Psoas muscle (tissue), 8 donors: ENCODE data around the gene TTF2. TPM values are rescaled to one million over a fixed set of nuclear protein-coding genes. Genes with fewer than 3 reads are reported as not detected.

Source experiments
- ATAC-seq, 4 donors: fragments of 200-7000 bp; cut with Tn5 transposase; one replicate each; pipeline ENCODE4 v1.9.1; 2020; ENCODE audit warnings: moderate library complexity in 3 of 4, mild to moderate bottlenecking in 2 of 4
- DNase-seq, 2 donors: peaks; one replicate each; pipeline ENCODE4 v3.0.0-alpha.2; 2020
- H3K27ac ChIP-seq: fragments of 200-600 bp; one replicate; pipeline ENCODE4 v1.8.0; 2022
- H3K27me3 ChIP-seq, 3 donors: fragments of 200-600 bp in 1 of 3; one replicate each; pipeline versions ENCODE4 v1.6.1 to v1.8.0; 2013 to 2022; ENCODE audit warnings: low read length in 2 of 3, mild to moderate bottlenecking in 2 of 3, moderate library complexity in 1 of 3; ENCODE audit not compliant: insufficient read depth in 3 of 3
- H3K36me3 ChIP-seq, 2 donors: fragments of 200-600 bp in 1 of 2; one replicate each; pipeline versions ENCODE4 v1.6.1 to v1.8.0; 2013 to 2022; ENCODE audit warnings: low read depth in 1 of 2, mild to moderate bottlenecking in 1 of 2, moderate library complexity in 1 of 2; ENCODE audit not compliant: insufficient read depth in 1 of 2
- H3K4me1 ChIP-seq: fragments of 200-600 bp; one replicate; pipeline ENCODE4 v1.8.0; 2022
- H3K4me3 ChIP-seq: fragments of 200-600 bp; one replicate; pipeline ENCODE4 v1.8.0; 2022; ENCODE audit warnings: mild to moderate bottlenecking
- H3K9me3 ChIP-seq: fragments of 200-600 bp; one replicate; pipeline ENCODE4 v1.8.0; 2022
- CTCF ChIP-seq: fragments of 200-600 bp; IDR thresholded peaks from one replicate; pipeline ENCODE4 v1.8.0; 2022; ENCODE audit warnings: antibody characterized with exemption
- WGBS, 3 donors: extraction: QIAGEN DNeasy Blood & Tissue Kit; methylation state at CpG; one replicate each; pipeline versions ENCODE4 v1.1.6 to v1.1.7; 2013; 5-methylcytosine and 5-hydroxymethylcytosine counted together
- intact Hi-C, 2 donors: fragments of 100-400 bp; cut with DNase I; formaldehyde crosslinking; loops; one replicate each; pipeline versions ENCODE4 v1.11.0 to v1.14.2; 2022
- polyA plus RNA-seq, 3 donors: library from polyadenylated mRNA; stranded (reverse); fragments of 200-250 nt; gene quantifications; one replicate each; pipeline ENCODE4 v1.2.3, GENCODE V29; 2013
- total RNA-seq, 4 donors: library from RNA; stranded (reverse); fragmentation: NEBNext Ultra II Directional in 2 of 4; extraction: Animal tissue kit (Norgen Biotek cat#: 25700) in 2 of 4; gene quantifications; one replicate each; pipeline versions ENCODE4 v1.2.1 to v1.2.4, GENCODE V29; 2021 to 2023
- donor health status: healthy with polysubstance abuse.
- donor health status: DM: no; HTN: no; CAD: no; lungs with moderate emphysema.
- donor health status: Bipolar disorder and iron deficiency.
- donor health status: healthy.
- donor health status: DM: yes; HTN: yes; CAD: no.
- donor health status: DM: no; HTN: no; CAD: no.
- donor health status: DM: no; HTN: no; CAD: no.
- donor health status: DM: yes; HTN: yes; CAD: no.

Gene TTF2
- total and polyA plus RNA-seq, 7 donors, result 3.5 to 27.7 (median 14.3) TPM

DNA sequence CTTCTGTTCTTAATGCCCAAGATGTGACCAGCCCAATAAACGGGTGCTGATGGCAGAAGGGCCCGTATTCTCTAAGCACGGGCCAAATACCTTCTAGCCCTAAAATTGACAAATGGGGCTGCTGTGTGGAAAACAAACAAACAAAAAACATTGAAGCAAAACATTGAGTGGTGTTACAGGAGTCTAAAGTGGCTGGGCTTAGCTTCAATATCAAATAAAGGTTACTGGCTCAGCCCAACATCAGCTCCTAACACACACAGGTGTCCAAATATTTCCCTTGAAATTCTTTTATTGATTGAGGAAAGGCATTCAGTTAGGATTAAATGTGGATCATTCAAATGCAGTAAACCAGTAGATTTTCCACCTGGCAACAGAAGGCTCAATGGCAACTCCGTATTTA is 13.3 kb upstream of the TTF2 start:
- Histone ChIP-seq H3K27ac (no peak overlapping the region), H3K27me3 (no peaks in the 10 kb centered on the region), H3K9me3 (peaks cover 9% of the 10 kb centered on the region), H3K4me3 (no peak overlapping the region), H3K36me3 (no peaks in the 10 kb centered on the region), H3K4me1 (no peaks in the 10 kb centered on the region)
- ATAC-seq (no peak), DNase-seq (no peak)
- no peak for TF ChIP-seq CTCF
- WGBS, 3 donors, result 67 to 69% (median 68%) methylated on average over 4 of the region's 4 CpGs
- intact Hi-C loops, result loop anchor here in 1 of 2 donors (10.0 kb wide), 1 partner anchor 892 kb away; no protein-coding TSS in a partner anchor

DNA sequence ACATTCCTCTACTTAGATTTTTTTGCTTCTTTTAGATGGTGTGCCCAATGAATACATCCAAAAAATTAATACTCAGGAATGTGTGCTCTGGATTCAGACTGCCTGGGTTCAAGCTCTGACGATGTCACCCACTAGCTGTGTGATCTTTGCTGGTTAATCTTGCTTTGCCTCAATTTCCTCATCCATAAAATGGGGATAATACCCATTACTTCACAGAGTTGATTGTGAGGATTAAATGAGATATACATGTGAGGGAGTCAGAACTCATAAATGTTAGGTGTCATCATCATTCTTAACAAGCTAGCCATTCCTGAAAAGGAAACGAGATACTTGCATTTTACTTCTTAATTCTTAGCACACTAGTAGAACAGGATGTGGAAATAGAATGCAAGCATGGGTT is 12.9 kb upstream of the TTF2 start:
- Histone ChIP-seq H3K36me3 (no peaks in the 10 kb centered on the region), H3K4me1 (no peaks in the 10 kb centered on the region), H3K9me3 (peaks cover 9% of the 10 kb centered on the region), H3K27ac (no peak overlapping the region), H3K4me3 (no peak overlapping the region), H3K27me3 (no peaks in the 10 kb centered on the region)
- ATAC-seq, result no peak
- no peak for DNase-seq
- no peak for TF ChIP-seq CTCF
- intact Hi-C loops, result loop anchor here in 1 of 2 donors (10.0 kb wide), 1 partner anchor 892 kb away; no protein-coding TSS in a partner anchor
- 86 to 93% (median 93%) methylated on average over 2 of the region's 2 CpGs for WGBS, 3 donors

DNA sequence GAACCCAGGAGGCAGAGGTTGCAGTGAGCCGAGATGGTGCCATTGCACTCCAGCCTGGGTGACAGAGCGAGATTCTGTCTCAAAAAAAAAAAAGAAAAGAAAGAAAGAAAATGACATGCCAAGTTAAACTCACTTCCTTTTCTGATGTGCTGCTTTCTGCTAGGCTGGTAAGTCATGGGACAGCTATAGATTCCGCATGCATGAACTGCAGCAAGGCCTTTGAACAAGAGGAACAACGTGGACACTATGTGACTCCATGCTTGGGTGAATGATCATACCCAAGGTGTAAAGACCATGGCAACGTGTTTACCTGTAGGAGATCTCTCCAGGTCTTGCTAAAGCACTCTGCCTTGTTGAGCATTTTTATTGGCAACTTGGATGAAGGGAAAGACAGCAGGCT is 10.3 kb upstream of the TTF2 start:
- H3K9me3 ChIP-seq, result no peaks in the 10 kb centered on the region
- no peaks in the 10 kb centered on the region for H3K27me3 ChIP-seq
- H3K36me3 ChIP-seq, result no peaks in the 10 kb centered on the region
- no peak for TF ChIP-seq CTCF
- no peak overlapping the region for H3K27ac ChIP-seq
- no peak for DNase-seq
- intact Hi-C loops, result loop anchor here in 1 of 2 donors (10.0 kb wide), 2 partner anchors 195 to 895 kb away; no protein-coding TSS in a partner anchor
- ATAC-seq, result no peak
- H3K4me1 ChIP-seq, result no peaks in the 10 kb centered on the region
- 86 to 93% (median 91%) methylated on average over 5 of the region's 5 CpGs for WGBS, 3 donors
- H3K4me3 ChIP-seq, result no peak overlapping the region

DNA sequence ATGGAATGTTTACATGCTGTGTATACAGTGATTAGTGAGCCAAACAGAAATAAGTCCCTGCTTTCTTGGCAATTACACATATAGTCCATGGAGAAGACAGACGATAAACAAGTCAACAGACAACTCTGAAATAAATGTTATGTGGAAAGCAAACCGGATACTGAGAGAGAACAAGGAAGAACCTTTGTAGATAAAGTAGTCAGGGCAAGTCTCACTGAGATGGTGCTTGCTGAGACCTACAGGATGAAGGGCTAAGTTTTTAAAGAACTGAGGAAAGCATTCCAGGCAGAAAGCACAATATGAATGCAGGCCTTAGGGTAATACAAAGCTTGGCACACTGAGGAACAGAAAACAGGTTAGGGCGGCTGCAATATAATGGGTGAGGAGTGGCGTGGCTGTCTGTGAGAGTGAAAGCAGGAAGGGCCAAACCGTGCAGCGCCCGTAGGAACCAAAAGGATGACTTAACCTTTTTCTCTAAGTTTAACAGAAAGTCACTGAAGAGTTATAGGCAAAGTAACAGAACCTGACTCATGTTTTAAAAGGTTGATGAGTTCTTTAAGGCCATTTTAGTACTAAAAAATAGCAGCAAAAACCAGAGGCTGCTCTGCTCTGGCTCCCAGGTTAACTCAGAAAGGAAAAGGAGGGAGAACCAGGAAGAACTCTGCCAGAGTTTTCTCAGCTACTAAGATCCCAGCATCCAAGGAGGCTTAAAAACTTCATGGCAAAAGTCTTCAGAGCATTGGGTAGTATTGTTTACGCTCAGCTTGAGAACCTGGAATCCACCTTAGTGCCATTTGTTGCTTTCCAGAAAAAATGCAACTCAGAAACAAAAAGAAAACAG is 8.7 kb upstream of the TTF2 start:
- no peak overlapping the region for H3K4me3 ChIP-seq

More for the DNA sequence above, 8.7 kb upstream of the TTF2 start:
- WGBS, 3 donors, result 30 to 58% (median 46%) methylated on average over 8 of the region's 8 CpGs
- no peaks in the 10 kb centered on the region for H3K27me3 ChIP-seq
- intact Hi-C loops, result loop anchor here in 1 of 2 donors (10.0 kb wide), 1 partner anchor 197 kb away; no protein-coding TSS in a partner anchor
- no peaks in the 10 kb centered on the region for H3K4me1 ChIP-seq
- no peak for DNase-seq
- no peaks in the 10 kb centered on the region for H3K9me3 ChIP-seq
- TF ChIP-seq CTCF, result no peak
- no peak overlapping the region for H3K27ac ChIP-seq
- H3K36me3 ChIP-seq, result no peaks in the 10 kb centered on the region
- no peak for ATAC-seq
